Fibroblast of mammary gland (primary cell): ENCODE measurements around the gene AFF3.
A peak's percentile ranks its signal among the peaks of the same experiment; 100 is the strongest.

Experiments used
- DNase-seq: peaks from one replicate; pipeline ENCODE4 v3.0.0-alpha.2; 2010; ENCODE audit warnings: low read depth
- H3K4me3 ChIP-seq: 2 replicates; pipeline ENCODE4 v1.5.1; 2011; ENCODE audit warnings: low read depth, mild to moderate bottlenecking, low read length, moderate library complexity; ENCODE audit not compliant: control insufficient read depth
- TF ChIP-seq, protein P1 (sequence below): conservative IDR thresholded peaks from 2 replicates; pipeline ENCODE4 v1.5.1; 2011; ENCODE audit warnings: low read depth, low read length, inconsistent platforms; ENCODE audit not compliant: control insufficient read depth, insufficient read depth

AFF3 gene

DNA sequence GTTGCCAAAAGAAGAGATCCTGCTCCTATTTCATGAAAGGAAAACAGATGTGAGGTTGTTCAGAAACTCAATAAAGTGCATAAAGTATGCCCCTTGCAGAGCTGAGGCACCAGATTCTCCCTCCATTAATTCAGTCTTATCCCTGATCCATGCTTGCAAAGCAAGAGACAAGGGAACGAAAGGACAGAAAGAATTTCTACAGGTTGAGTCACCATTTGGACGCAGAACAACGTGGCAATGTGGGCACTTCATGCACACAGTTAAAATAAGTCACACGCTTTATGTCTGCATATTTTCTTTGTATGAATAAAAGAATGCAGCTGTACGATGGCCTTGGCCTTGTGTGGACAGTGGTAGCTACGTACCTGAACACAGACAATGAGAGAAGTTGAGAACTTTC is 330.8 kb downstream of the AFF3 start:
- TF ChIP-seq, protein P1, sequence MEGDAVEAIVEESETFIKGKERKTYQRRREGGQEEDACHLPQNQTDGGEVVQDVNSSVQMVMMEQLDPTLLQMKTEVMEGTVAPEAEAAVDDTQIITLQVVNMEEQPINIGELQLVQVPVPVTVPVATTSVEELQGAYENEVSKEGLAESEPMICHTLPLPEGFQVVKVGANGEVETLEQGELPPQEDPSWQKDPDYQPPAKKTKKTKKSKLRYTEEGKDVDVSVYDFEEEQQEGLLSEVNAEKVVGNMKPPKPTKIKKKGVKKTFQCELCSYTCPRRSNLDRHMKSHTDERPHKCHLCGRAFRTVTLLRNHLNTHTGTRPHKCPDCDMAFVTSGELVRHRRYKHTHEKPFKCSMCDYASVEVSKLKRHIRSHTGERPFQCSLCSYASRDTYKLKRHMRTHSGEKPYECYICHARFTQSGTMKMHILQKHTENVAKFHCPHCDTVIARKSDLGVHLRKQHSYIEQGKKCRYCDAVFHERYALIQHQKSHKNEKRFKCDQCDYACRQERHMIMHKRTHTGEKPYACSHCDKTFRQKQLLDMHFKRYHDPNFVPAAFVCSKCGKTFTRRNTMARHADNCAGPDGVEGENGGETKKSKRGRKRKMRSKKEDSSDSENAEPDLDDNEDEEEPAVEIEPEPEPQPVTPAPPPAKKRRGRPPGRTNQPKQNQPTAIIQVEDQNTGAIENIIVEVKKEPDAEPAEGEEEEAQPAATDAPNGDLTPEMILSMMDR = no peak
- peak; percentile 35 for DNase-seq
- H3K4me3 ChIP-seq = no peak overlapping the region

DNA sequence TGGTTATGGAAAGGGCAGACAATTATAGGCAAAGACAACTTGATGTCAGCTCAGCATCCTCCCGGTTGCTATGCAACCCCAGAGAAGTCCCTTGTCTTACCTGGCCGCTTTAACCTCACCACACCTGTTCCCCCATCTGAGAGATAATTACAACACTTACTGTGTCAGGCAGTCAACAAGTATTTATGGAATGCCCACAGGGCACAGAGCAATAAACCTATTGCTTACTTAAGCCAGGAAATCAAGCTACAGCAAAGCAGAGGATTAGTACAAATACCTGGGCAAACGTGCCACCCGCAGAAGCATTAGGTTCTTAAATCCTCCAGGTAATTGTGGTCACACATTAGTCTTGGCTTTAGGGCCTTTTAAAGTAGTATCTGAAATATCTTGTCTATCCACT is 332.2 kb downstream of the AFF3 start:
- TF ChIP-seq, protein P1 = no peak
- H3K4me3 ChIP-seq = no peak overlapping the region
- no peak for DNase-seq

DNA sequence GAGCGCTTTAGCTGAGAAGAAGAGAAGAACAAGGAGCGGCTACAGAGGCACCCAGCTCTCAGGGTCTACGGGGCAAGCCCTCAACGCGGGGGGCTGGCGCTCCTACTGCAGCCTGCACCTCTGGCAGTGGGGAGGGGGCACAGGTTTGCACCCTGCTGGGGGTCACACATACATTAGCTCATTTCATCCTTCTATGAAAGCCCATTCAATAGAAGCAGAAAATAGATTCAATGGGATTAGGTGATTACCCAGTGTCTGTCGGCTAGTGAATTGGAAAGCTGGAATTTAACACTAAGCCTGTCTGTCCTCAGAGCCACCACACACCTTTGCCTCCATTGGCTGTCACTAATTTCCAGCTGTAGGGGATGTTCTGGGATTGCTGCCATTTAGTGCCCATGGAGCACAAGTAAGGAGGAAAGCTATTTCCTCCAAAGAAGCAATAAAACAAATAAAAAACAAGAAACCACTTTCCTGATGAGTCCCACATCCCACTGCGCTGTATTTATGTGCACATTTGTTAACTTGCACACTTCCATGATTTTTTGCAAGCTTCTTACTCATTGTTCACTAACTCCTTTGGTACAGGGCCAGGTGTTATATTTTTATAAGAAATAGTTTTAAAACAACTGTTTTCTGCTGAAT is 333.0 kb downstream of the AFF3 start:
- DNase-seq = no peak
- H3K4me3 ChIP-seq = no peak overlapping the region
- TF ChIP-seq, protein P1 = no peak

DNA sequence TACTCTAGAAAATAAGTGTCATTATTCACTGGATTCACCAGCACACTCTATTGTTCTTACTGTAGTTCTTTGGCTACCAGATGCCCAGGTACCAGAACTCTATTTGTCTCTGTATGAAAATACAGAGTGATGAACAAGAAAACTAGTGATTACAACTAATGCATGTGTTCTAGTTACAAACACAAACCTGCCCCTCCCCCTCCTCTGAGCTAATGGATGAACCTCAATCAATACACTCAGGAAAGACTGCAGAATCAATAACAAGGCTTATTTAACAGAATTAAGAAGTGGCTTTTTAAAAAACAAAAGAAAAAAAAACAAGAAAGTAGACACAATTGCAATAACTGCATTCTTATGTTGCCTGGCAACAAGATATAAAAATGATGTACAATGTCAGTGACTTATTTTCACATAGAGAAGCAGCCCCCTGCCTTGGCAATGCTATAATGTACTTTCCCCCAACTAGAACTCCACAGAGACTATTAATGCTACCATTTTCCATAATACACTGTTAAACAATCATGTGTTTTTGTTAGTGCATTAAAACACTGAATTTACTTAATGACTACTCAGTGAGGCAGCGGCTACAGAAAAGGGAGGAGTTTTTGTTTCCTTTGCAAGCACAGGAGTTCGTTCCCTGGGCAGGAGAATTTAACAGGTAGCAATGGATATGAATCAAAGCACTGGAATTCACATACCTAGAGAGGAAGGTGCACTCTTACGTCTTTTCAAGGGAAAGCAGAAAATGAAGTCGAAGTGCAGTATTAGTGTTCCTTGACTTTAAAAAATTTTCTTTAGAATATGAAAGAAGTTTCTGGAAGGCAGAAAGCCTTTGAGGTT is 333.8 kb downstream of the AFF3 start:
- DNase-seq = no peak
- no peak overlapping the region for H3K4me3 ChIP-seq
- TF ChIP-seq, protein P1 = no peak

DNA sequence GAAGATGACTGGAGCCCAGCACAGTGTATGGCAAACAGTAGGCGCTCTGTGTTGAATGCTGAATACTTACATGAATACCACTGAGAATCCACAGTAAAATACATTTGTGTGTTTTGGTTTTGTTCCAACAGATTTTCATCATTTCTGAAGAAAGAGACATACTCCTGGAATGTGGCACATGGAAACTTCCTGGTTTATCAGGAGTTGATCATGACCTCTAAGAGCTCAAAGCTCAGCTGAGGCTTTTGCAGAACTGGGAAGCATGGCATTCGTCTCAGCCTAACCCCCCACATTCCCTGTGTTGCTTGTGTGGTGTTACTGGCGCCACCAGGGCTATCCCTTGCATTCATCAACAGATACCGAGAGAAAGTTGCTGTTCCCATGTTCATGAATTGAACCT is 335.6 kb downstream of the AFF3 start:
- DNase-seq = peak; percentile 39
- no peak overlapping the region for H3K4me3 ChIP-seq
- TF ChIP-seq, protein P1 = no peak

DNA sequence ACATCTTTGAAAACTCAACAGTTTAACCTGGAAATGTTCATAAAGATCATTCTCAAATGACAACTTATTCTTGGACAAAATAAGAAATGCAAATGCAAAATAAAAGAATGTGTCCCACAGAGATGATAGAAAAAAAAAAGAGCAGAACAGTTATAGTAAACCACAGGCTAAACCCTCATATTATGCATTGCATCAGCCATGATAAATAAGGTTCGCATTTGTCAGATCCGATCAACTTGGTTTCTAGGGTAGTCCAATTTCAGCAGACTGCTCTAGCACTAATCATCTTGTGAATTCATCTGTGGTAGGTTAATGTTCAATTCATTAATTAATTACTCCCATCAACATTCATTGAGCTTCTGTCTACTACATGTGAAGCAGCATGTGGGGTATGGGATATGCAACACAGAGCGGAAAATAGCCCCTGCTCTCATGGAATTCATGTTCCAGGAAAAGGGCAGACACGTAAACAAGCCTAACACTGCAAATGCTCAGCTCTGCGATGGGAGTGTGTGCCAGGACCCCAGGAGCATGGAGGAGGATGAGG is 336.4 kb downstream of the AFF3 start:
- H3K4me3 ChIP-seq = no peak overlapping the region
- TF ChIP-seq, protein P1 = no peak
- DNase-seq = no peak
